HEK293T (cell line): ENCODE results near the gene CLCN7.
"Not testable (repeated sequence)": the region's sequence is repeated elsewhere in the genome, so short reads cannot be mapped to it uniquely, and the experiment has no call there.

Experiments
- FOXK2 ChIP-seq: fragments of 450-650 bp; IDR thresholded peaks from 2 replicates; pipeline ENCODE4 v1.6.1; 2016; ENCODE audit warnings: mild to moderate bottlenecking
- SUZ12 ChIP-seq: fragments of 450-650 bp; IDR thresholded peaks from 2 replicates; pipeline ENCODE4 v1.6.1; 2016; ENCODE audit warnings: mild to moderate bottlenecking

- TF ChIP-seq SUZ12, FOXK2: not testable (repeated sequence)
These were observed 4.1 kb upstream of the CLCN7 start for GRCh38 chr16:1478937-1479336.
